Mesenchymal stem cell (in vitro differentiated cells and primary cell): ENCODE results near the gene SYTL2.
A peak's percentile ranks its signal among the peaks of the same experiment; 100 is the strongest.

ENCODE experiments used
- DNase-seq: peaks from one replicate; pipeline ENCODE4 v3.0.0-alpha.2; 2013
- H2AFZ ChIP-seq: one replicate; pipeline ENCODE4 v1.6.1; 2013; ENCODE audit warnings: low read depth, mild to moderate bottlenecking, control low read depth, inconsistent platforms, low read length, moderate library complexity
- H2AK5ac ChIP-seq: 2 replicates; pipeline ENCODE4 v1.6.1; 2013; ENCODE audit warnings: low read length, moderate library complexity, mild to moderate bottlenecking, inconsistent platforms; ENCODE audit not compliant: severe bottlenecking
- H2BK120ac ChIP-seq: one replicate; pipeline ENCODE4 v1.6.1; 2013; ENCODE audit warnings: low read depth, mild to moderate bottlenecking, inconsistent platforms, low read length, moderate library complexity
- H2BK12ac ChIP-seq, 2 experiments: one replicate each; pipeline ENCODE4 v1.6.1; 2013; ENCODE audit warnings: inconsistent platforms in 2 of 2, low read length in 2 of 2, mild to moderate bottlenecking in 2 of 2, moderate library complexity in 2 of 2, control low read depth in 1 of 2
- H2BK15ac ChIP-seq: one replicate; pipeline ENCODE4 v1.6.1; 2013; ENCODE audit warnings: mild to moderate bottlenecking, low read depth, inconsistent platforms; ENCODE audit not compliant: poor library complexity, severe bottlenecking
- H2BK5ac ChIP-seq: 2 replicates; pipeline ENCODE4 v1.6.1; 2013; ENCODE audit warnings: low read depth, mild to moderate bottlenecking, low read length, control low read depth, inconsistent platforms; ENCODE audit not compliant: poor library complexity, severe bottlenecking
- H3K14ac ChIP-seq, 2 experiments: one replicate each; pipeline ENCODE4 v1.6.1; 2013; ENCODE audit warnings: inconsistent platforms in 2 of 2, low read length in 2 of 2, control low read depth in 1 of 2, mild to moderate bottlenecking in 1 of 2, moderate library complexity in 1 of 2
- H3K18ac ChIP-seq, 2 experiments: one replicate each; pipeline ENCODE4 v1.6.1; 2013; ENCODE audit warnings: inconsistent platforms in 2 of 2, low read length in 2 of 2, control low read depth in 1 of 2, low read depth in 1 of 2, mild to moderate bottlenecking in 1 of 2
- H3K23ac ChIP-seq, 2 experiments: one replicate each; pipeline ENCODE4 v1.6.1; 2013; ENCODE audit warnings: inconsistent platforms in 2 of 2, low read length in 2 of 2, mild to moderate bottlenecking in 2 of 2, moderate library complexity in 2 of 2, control low read depth in 1 of 2
- H3K27ac ChIP-seq: 2 replicates; pipeline ENCODE4 v1.5.1; 2013; ENCODE audit warnings: mild to moderate bottlenecking, moderate library complexity, low read length, control low read depth, inconsistent platforms; ENCODE audit not compliant: poor library complexity, severe bottlenecking
- H3K27me3 ChIP-seq, 2 experiments: 2 replicates each; pipeline versions ENCODE4 v1.6.1 to v1.7.0; 2013; ENCODE audit warnings: low read length in 2 of 2, mild to moderate bottlenecking in 2 of 2, moderate library complexity in 2 of 2, control low read depth in 1 of 2, inconsistent platforms in 1 of 2; ENCODE audit not compliant: control insufficient read depth in 1 of 2, insufficient read depth in 1 of 2
- H3K36me3 ChIP-seq, 2 experiments: 2 replicates each; pipeline versions ENCODE4 v1.6.1 to v1.7.0; 2013; ENCODE audit warnings: low read length in 2 of 2, control low read depth in 1 of 2, inconsistent platforms in 1 of 2, low read depth in 1 of 2, mild to moderate bottlenecking in 1 of 2; ENCODE audit not compliant: insufficient read depth in 2 of 2, control insufficient read depth in 1 of 2
- H3K4ac ChIP-seq, 2 experiments: one replicate each; pipeline ENCODE4 v1.6.1; 2013; ENCODE audit warnings: inconsistent platforms in 2 of 2, low read length in 2 of 2, mild to moderate bottlenecking in 2 of 2, moderate library complexity in 2 of 2, control low read depth in 1 of 2, low read depth in 1 of 2
- H3K4me1 ChIP-seq: 2 replicates; pipeline ENCODE4 v1.6.1; 2013; ENCODE audit warnings: low read depth, low read length, control low read depth; ENCODE audit not compliant: control insufficient read depth, insufficient read depth
- H3K4me2 ChIP-seq: 2 replicates; pipeline ENCODE4 v1.6.1; 2013; ENCODE audit warnings: low read length, mild to moderate bottlenecking, inconsistent platforms; ENCODE audit not compliant: poor library complexity, severe bottlenecking
- H3K4me3 ChIP-seq, 2 experiments: 2 replicates each; pipeline versions ENCODE4 v1.5.1 to v1.7.0; 2013; ENCODE audit warnings: low read length in 2 of 2, mild to moderate bottlenecking in 2 of 2, control low read depth in 1 of 2, low read depth in 1 of 2; ENCODE audit not compliant: insufficient read depth in 1 of 2
- H3K79me1 ChIP-seq: replicated peaks from 2 replicates; pipeline ENCODE4 v1.6.1; 2013; ENCODE audit warnings: mild to moderate bottlenecking, control low read depth, low read length, inconsistent platforms; ENCODE audit not compliant: poor library complexity, severe bottlenecking
- H3K9ac ChIP-seq: 2 replicates; pipeline ENCODE4 v1.7.0; 2013; ENCODE audit warnings: mild to moderate bottlenecking, low read length, moderate library complexity
- H3K9me3 ChIP-seq: 2 replicates; pipeline ENCODE4 v1.7.0; 2013; ENCODE audit warnings: mild to moderate bottlenecking, low read length; ENCODE audit not compliant: control insufficient read depth
- H4K8ac ChIP-seq: one replicate; pipeline ENCODE4 v1.6.1; 2013; ENCODE audit warnings: inconsistent platforms, mild to moderate bottlenecking, low read length, moderate library complexity
- H4K91ac ChIP-seq: one replicate; pipeline ENCODE4 v1.6.1; 2013; ENCODE audit warnings: mild to moderate bottlenecking, low read length, inconsistent platforms
- WGBS: methylation state at CpG from one replicate; pipeline ENCODE4 v1.1.7; 2013; ENCODE audit warnings: mixed read lengths; 5-methylcytosine and 5-hydroxymethylcytosine counted together

The SYTL2 gene

DNA sequence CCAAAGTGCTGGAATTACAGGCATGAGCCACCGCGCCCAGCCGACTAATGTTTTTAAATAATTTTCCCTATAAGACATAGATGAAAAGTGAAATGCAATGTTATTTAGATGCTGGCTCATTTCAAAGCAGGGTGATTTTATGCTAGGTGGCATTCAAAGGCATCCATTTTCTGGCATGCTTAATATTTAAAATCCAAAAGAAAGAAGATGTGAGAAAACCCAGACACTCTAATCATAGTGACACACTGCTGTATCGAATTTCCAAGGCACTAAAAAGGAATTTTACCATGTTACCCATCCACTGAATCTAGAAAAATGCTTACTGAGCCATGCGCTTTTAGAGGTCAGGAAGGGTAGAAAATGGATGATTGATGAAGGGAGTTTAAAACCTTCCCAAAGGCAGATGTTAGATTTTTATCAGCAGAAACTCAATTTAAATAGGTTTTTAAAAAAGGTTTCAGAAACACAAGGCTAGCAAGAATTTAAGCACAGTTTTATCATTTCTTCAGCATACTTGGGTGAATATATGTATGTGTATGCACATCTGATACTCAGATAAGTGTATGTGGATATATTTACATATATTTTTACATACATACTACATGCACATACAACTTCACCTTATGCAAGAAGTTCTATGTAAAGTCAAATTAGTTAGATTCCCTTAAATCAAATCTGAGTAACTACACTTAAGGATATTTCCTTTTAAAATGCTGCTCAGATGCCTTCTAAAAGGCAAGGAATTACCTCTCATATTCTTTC, 100.8 kb downstream of the SYTL2 start:
- Histone ChIP-seq H3K36me3 (peaks cover 3 to 19% of the 10 kb centered on the region in 2 experiments), H3K4me2 (no peak overlapping the region), H3K27ac (no peak overlapping the region), H3K18ac (no peak overlapping the region), H3K23ac (no peak overlapping the region), H4K8ac (no peak overlapping the region), H3K9ac (no peak overlapping the region), H2BK12ac (no peak overlapping the region), H3K4me3 (no peak overlapping the region), H2BK5ac (no peak overlapping the region), H3K9me3 (no peaks in the 10 kb centered on the region), H3K79me1 (peaks cover 6% of the 10 kb centered on the region), H2BK15ac (no peak overlapping the region), H2AK5ac (no peak overlapping the region), H3K27me3 (no peaks in the 10 kb centered on the region), H2AFZ (no peak overlapping the region), H3K4ac (no peak overlapping the region), H3K4me1 (peaks cover 3% of the 10 kb centered on the region), H2BK120ac (no peak overlapping the region), H3K14ac (no peak overlapping the region), H4K91ac (no peak overlapping the region)
- no peak for DNase-seq
- no CpG with 5 or more reads among the region's 5 CpGs for WGBS

DNA sequence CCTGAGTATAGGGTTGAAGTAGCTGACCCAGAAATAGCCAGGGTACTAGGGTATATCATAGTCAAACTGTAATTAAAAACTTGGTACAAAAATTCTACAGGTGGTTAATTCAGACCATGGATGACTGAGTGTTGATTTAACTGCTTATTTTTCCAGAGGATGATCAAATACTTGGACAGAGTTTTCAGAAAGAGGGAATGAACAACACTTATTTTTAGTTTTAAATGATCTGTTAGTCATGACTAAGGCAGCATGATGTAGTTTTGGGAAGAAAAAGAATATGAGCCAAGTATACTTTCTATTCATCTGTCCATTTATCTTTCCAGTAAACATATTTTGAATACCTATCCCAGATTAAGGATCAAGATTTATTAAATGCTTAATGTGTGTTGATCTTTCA, 105.1 kb downstream of the SYTL2 start:
- H3K23ac ChIP-seq = no peak overlapping the region
- H3K36me3 ChIP-seq = peaks cover 6 to 30% of the 10 kb centered on the region in 2 experiments
- no peak overlapping the region for H2AFZ ChIP-seq
- H3K27me3 ChIP-seq = no peaks in the 10 kb centered on the region
- H3K4me2 ChIP-seq = no peak overlapping the region
- H2BK5ac ChIP-seq = no peak overlapping the region
- H3K79me1 ChIP-seq = no peaks in the 10 kb centered on the region
- peak overlapping the region; percentile 40 for H3K9ac ChIP-seq
- H3K27ac ChIP-seq = no peak overlapping the region
- H3K4me3 ChIP-seq = peak overlapping the region in 1 of 2 experiments; percentile 5
- H4K91ac ChIP-seq = no peak overlapping the region
- no peaks in the 10 kb centered on the region for H3K4me1 ChIP-seq
- no peak overlapping the region for H3K14ac ChIP-seq
- H3K9me3 ChIP-seq = no peaks in the 10 kb centered on the region
- no peak overlapping the region for H3K18ac ChIP-seq
- H2BK120ac ChIP-seq = no peak overlapping the region
- H3K4ac ChIP-seq = no peak overlapping the region
- DNase-seq = no peak
- H2BK15ac ChIP-seq = no peak overlapping the region
- H2BK12ac ChIP-seq = no peak overlapping the region
- no peak overlapping the region for H2AK5ac ChIP-seq
- H4K8ac ChIP-seq = no peak overlapping the region

GRCh38 chr11:85704967-85705366, 106.0 kb downstream of the SYTL2 start:
- Histone ChIP-seq H3K4me1 (no peaks in the 10 kb centered on the region), H2BK5ac (no peak overlapping the region), H3K4me2 (no peak overlapping the region), H3K4me3 (no peak overlapping the region), H2BK15ac (no peak overlapping the region), H4K8ac (no peak overlapping the region), H3K27me3 (no peaks in the 10 kb centered on the region), H2AFZ (no peak overlapping the region), H3K36me3 (peaks cover 6 to 30% of the 10 kb centered on the region in 2 experiments), H3K27ac (no peak overlapping the region), H3K18ac (no peak overlapping the region), H2AK5ac (no peak overlapping the region), H3K9ac (peak overlapping the region; percentile 40), H3K23ac (no peak overlapping the region), H4K91ac (no peak overlapping the region), H3K79me1 (no peaks in the 10 kb centered on the region), H2BK120ac (no peak overlapping the region), H2BK12ac (no peak overlapping the region), H3K9me3 (no peaks in the 10 kb centered on the region), H3K4ac (no peak overlapping the region), H3K14ac (no peak overlapping the region)
- WGBS = 100% methylated on average over 1 of the region's 3 CpGs
- no peak for DNase-seq

DNA sequence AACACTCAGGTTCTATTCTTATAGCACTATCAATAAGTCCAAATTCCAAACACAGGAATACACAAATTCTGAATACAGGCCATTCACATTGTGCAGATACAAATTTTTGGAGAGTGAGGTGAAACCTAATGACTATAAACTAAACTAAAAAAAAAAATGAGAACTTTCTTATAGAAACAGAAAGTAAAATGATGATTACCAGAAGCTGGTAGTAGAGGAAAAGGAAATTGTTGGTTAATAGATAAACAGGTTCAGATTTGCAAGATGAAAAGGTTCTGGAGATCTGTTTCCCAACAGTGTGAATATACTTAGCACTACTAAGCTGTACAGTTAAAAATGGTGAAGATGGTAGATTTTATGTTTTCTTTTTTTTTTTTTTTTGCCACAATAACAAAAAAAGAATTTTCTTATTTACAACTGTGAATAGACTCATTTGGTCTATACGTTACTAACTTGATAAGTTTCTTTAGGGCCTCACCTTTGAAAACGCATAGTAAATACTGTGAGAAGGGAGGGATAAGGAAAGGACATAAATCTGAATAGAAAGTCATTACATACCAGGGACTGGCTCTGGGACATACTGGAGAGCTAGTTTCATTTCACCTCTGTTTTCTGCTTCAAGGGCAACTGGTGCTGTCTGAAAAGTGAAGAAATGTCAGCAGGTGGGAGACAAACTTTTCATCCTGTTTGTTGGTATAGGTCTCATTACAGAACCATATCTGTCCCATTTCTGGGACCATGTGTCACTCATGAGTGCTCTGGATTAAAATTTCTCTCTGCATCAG, 110.8 kb downstream of the SYTL2 start:
- DNase-seq = no peak
- H2BK120ac ChIP-seq = no peak overlapping the region
- H3K27ac ChIP-seq = peak overlapping the region; percentile 3
- no peak overlapping the region for H3K18ac ChIP-seq
- no peak overlapping the region for H4K91ac ChIP-seq
- no peak overlapping the region for H2BK5ac ChIP-seq
- H2AK5ac ChIP-seq = no peak overlapping the region
- no peak overlapping the region for H3K9ac ChIP-seq
- H3K27me3 ChIP-seq = no peaks in the 10 kb centered on the region
- no peaks in the 10 kb centered on the region for H3K9me3 ChIP-seq
- H2AFZ ChIP-seq = no peak overlapping the region
- WGBS = 98% methylated on average over 2 of the region's 2 CpGs
- H3K4ac ChIP-seq = no peak overlapping the region
- H2BK15ac ChIP-seq = no peak overlapping the region
- no peak overlapping the region for H3K14ac ChIP-seq
- H3K36me3 ChIP-seq = peaks cover 3 to 57% of the 10 kb centered on the region in 2 experiments
- H3K4me2 ChIP-seq = no peak overlapping the region
- no peak overlapping the region for H3K23ac ChIP-seq
- H2BK12ac ChIP-seq = no peak overlapping the region
- H4K8ac ChIP-seq = no peak overlapping the region
- no peaks in the 10 kb centered on the region for H3K79me1 ChIP-seq
- H3K4me3 ChIP-seq = no peak overlapping the region
- H3K4me1 ChIP-seq = no peaks in the 10 kb centered on the region
